Tibial nerve (tissue), 3 donors: ENCODE results near the gene PAN3.

Source experiments
- EP300 ChIP-seq, 2 donors: sonication (generic); formaldehyde crosslinking; IDR thresholded peaks; one replicate each; pipeline ENCODE4 v1.6.1; 2017; ENCODE audit warnings: antibody characterized with exemption in 2 of 2, mild to moderate bottlenecking in 1 of 2
- POLR2A ChIP-seq, 2 donors: fragments of 450-650 bp; IDR thresholded peaks; one replicate each; pipeline ENCODE4 v1.6.1; 2017; ENCODE audit warnings: antibody characterized with exemption in 2 of 2, mild to moderate bottlenecking in 2 of 2, moderate library complexity in 2 of 2

- no peak for TF ChIP-seq POLR2A (IDR thresholded peaks at IDR 0.05)
- no peak for TF ChIP-seq EP300 (IDR thresholded peaks at IDR 0.05)
Measured at GRCh38 chr13:28121224-28121623, 17.1 kb upstream of the PAN3 start.
